Transverse colon (tissue), 4 donors: ENCODE data around the gene ADCY2.

Experiments used
- EP300 ChIP-seq: sonication (generic); formaldehyde crosslinking; IDR thresholded peaks from one replicate; pipeline ENCODE4 v1.6.1; 2017; ENCODE audit warnings: antibody characterized with exemption, low read depth
- POLR2A ChIP-seq: fragments of 450-650 bp; IDR thresholded peaks from one replicate; pipeline ENCODE4 v1.6.1; 2016; ENCODE audit warnings: antibody characterized with exemption, mild to moderate bottlenecking, moderate library complexity
- POLR2AphosphoS5 ChIP-seq, 3 donors: sonication (generic); formaldehyde crosslinking; IDR thresholded peaks; one replicate each; pipeline ENCODE4 v1.6.1; 2016; ENCODE audit warnings: antibody characterized with exemption in 3 of 3
- TF ChIP-seq, protein P1 (sequence below), 5 experiments: fragments of 200-600 bp in 3 of 5; fragments of 450-650 bp in 2 of 5; sonication (generic) in 3 of 5; IDR thresholded peaks; 1 replicate in 2 of 5; 2 replicates in 3 of 5; pipeline ENCODE4 v1.5.1; 2016 to 2017; ENCODE audit warnings: antibody characterized with exemption in 5 of 5, inconsistent platforms in 3 of 5, mild to moderate bottlenecking in 2 of 5, moderate library complexity in 1 of 5

DNA sequence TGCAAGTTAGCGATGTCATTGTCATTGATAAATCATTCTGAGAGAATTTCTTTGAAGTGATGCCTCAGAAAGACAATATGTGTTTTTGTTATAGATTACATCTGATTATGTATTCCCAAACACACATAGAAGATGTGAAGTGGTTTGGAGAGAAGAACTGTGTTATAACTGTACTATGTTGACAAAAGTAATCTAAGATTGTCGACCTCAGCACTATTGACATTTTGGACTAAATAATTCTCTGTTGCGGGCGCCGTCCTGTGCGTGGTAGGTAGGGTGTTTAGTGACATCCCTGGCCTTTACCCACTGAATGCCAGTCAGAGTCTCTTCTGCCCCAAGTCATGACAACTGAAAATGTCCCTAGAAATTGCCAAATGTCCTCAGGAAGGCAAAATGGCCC lies 377.2 kb downstream of the ADCY2 start:
- TF ChIP-seq, protein P1, sequence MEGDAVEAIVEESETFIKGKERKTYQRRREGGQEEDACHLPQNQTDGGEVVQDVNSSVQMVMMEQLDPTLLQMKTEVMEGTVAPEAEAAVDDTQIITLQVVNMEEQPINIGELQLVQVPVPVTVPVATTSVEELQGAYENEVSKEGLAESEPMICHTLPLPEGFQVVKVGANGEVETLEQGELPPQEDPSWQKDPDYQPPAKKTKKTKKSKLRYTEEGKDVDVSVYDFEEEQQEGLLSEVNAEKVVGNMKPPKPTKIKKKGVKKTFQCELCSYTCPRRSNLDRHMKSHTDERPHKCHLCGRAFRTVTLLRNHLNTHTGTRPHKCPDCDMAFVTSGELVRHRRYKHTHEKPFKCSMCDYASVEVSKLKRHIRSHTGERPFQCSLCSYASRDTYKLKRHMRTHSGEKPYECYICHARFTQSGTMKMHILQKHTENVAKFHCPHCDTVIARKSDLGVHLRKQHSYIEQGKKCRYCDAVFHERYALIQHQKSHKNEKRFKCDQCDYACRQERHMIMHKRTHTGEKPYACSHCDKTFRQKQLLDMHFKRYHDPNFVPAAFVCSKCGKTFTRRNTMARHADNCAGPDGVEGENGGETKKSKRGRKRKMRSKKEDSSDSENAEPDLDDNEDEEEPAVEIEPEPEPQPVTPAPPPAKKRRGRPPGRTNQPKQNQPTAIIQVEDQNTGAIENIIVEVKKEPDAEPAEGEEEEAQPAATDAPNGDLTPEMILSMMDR (IDR thresholded peaks at IDR 0.05), result no peak
- TF ChIP-seq POLR2A, result no peak
- TF ChIP-seq EP300, result no peak
- TF ChIP-seq POLR2AphosphoS5 (IDR thresholded peaks at IDR 0.05), result no peak
